Measurements from ENCODE around the gene GATA3.

Gene GATA3

DNA sequence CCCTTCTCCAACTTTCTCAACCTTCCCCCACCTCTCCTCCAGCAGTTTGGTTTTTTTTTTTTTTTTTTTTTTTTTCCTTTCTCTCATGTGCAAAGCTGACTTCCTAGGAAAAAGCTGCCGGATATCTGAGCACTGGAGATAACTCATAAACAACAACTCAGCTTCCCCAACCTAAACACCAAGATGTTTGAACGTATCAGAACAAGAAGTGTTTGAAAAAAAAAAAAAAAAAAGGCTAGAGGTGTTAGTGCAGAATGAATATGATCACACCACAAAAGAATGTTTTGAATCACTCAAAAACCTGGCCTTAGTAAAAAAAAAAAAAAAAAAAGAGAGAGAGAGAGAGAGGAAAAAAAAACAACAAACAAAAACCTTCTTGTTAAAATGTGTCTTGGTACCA, 11.2 kb downstream of the GATA3 start:
- no peak for DNase-seq

DNA sequence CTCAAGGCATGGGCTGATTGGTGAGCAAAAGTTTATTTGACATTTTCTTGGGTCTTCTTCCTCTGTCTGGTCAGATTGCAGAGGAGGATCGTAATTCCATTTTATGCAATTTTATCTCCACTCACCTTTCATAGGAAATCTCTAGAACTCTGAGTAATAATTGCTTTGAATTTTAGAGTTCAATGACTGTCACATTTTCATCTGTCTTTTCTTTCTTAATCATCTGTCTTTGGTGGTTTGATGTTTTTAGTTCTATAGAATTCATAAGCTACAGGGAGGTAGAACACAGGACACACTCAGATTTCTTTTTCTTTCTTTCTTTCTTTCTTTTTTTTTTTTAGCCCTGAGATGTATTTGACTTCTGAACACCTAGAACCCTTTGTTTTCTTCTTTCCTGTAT, 11.6 kb downstream of the GATA3 start:
- DNase-seq: no peak

DNA sequence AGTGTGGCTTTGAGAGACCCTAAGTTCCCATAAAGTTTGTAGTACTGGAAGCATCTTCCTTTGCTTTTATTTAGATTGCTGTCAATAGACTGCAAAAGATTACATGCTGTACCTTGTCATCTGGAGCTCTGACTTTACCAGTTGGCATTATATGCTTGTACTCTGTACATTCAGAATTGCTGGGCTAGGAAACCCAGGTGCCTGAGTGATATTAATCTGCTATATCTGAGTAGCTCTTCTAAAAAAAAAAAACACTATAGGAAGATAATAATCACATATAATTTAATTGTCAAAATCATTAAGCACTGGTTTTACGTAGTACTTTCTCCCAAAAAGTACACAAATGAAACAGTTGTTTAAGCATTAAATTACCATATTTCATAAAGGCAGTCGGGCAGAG, 12.3 kb downstream of the GATA3 start:
- DNase-seq: no peak

DNA sequence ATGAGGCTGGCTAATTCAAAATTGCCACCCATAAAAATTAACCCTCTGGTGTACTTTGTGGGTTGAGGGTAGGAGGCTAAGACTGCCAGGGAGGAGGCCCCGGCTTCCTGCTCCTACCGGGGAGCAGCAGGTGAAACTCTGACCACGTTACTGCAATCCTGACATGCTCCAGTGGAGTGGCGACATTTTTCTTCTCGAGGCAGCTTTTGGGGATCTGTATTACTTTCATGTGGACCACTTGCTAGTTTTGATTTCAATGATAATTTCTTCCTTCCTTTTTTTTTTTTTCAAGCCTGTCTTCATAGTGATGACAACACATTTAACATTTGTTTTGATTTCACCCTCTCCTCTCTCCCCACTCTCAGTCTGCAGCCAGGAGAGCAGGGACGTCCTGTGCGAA, 14.6 kb downstream of the GATA3 start:
- DNase-seq: no peak

- peak; percentile 78 for DNase-seq
Measured at GRCh38 chr10:8069627-8070026, 15.1 kb downstream of the GATA3 start.

- no peak for DNase-seq
Measured at GRCh38 chr10:8070440-8070839, 16.0 kb downstream of the GATA3 start.

- DNase-seq: no peak
Measured at GRCh38 chr10:8071006-8071405, 16.5 kb downstream of the GATA3 start.

GRCh38 chr10:8071666-8072065, 17.2 kb downstream of the GATA3 start:
- DNase-seq: no peak

DNA sequence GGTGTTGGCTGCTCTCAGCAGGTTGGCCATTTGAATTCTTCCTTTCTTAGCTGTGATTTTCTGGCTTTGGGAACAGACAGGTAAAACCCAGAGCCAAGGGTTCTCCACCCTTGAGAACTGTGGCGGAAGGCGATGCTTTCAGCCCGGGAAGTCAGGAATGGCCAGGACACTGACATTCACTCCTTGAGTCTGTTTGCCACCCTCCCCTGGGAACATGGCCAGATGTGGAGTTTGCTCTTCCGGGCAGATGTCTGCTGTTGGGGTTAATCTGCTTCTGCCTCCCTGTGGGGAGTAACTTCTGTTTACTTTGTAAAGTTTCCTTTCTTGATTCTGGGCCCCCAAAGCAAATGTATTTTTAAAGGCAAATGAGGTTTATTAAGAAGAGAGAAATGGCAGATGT, 17.7 kb downstream of the GATA3 start:
- no peak for DNase-seq

- no peak for DNase-seq
Measured at GRCh38 chr10:8073691-8074416, 19.4 kb downstream of the GATA3 start.

GRCh38 chr10:8074881-8075280, 20.4 kb downstream of the GATA3 start:
- DNase-seq: no peak

DNA sequence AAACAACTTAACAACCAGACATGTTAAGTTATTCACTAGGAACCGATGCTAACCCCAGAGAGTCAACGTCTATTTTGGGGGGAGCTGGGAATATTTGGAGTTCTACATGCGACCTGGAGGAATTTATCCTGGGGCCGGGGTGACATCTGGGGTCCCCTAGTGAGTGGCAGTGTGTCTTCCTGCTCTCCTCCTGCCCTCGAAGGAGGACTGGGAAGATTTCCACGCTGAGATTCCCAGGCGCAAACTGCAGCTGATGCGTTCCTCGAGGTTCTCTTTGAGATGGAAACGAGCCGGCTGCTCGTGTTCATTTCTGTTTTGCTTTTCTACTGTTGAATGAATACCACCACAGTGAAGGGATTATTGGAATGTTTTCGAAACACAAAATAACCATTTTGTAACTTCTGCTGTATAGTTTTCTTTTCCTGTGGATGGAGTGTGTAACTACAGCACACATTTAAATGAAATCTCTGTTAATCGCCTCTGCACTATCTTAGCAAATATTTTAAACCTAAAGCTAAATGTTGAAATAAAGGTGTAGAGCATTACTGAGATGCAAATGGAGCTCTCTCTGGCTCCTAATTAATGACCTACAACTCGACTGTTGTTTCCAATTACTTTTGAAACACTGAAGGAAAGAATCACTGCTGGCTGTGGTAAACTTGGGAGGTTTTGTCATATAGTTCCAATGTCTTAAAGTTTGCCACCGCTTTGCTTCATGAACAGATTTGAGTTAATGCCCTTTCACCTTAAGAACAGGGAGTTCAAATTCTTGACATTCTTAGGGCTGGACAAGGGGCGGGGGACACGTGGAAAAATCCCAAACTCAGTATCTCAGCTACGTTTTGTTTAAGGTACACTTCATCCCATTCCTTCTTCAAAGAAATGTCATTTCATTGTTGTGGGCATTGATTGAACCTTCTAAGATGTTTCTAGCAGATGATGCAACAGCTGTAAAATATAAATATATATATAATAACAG, 21.1 kb downstream of the GATA3 start:
- no peak for DNase-seq

- no peak for DNase-seq
Measured at GRCh38 chr10:8076933-8077332, 22.4 kb downstream of the GATA3 start.

DNA sequence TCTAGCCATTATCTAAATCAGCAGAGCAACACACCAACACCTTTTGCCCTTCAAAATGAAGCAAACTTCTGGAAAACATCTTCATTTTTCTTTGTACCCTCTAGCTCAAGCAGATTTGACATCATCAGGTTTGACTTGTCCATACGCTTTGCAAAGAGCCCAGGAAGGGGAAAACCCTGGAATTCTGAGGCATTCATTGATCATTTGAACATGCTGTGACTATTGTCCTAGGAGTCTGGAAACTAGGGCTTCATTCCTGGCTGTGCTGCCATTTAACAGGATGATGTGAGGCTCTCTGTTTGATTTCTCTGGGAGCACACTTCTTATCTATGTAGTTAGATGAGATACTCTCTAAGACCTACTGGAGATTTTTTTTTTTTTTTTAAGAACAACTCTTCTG, 23.5 kb downstream of the GATA3 start:
- no peak for DNase-seq

DNA sequence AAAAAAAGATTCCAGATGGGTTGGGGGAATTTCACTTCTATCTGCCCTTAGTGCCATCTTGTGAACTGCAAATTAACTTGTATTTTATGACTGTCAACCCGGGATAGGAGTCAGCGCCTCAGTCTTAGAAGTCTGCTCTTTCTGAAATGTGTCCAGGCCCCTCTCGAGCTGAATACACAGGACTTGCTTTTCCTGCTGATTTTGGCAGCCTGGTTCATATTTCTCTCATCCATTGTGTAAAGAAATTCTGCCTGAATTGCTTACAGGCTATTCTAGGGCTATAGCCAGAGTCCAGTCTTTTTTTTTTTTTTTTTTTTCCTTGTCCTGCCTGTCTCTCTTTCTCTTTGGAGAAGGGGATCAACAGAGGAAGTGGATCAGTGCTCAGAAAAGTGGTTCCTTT, 24.6 kb downstream of the GATA3 start:
- DNase-seq: no peak

GRCh38 chr10:8084799-8085198, 30.3 kb downstream of the GATA3 start:
- DNase-seq: no peak

GRCh38 chr10:8085251-8085650, 30.8 kb downstream of the GATA3 start:
- no peak for DNase-seq

GRCh38 chr10:8086315-8086714, 31.8 kb downstream of the GATA3 start:
- DNase-seq: no peak

GRCh38 chr10:8088504-8088903, 34.0 kb downstream of the GATA3 start:
- DNase-seq: no peak

DNA sequence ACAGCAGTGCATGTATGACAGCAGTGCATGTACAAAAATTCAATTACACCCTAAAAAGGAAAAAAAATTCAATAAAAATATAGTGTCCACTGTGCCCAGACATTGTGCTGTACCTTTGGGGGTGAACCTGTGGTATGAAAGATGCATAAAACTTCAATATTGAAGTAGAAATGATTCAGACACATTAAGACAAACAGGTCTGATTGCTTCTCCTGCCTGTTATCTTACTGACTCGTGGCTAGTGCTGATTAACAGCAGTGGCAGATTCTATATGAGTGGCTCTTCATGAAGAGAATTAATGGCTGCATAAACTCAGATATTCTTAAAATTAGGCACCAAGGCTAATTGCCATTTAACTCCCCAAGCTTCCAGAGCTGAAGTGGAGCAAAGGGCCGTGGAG, 37.9 kb downstream of the GATA3 start:
- DNase-seq: no peak

- no peak for DNase-seq
Measured at GRCh38 chr10:8095959-8096358, 41.5 kb downstream of the GATA3 start.

DNA sequence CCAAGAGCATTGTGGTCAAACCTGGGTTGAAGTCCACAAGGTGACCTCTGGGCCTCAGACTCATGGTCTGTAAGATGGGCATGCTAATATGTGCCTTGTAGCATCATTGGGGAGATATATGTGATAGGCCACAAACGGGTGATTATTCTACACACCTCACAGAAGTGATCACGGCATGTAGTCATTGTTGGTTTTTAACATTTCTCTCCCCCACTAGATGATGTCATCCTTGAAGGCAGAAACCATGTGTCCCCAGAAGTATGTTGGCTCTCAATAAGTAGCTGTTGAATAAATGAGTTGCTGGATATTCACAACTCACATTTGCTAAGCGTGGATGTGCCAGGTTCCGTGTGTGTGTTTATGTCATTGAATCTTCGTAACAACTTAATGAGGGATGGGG, 42.4 kb downstream of the GATA3 start:
- no peak for DNase-seq

DNA sequence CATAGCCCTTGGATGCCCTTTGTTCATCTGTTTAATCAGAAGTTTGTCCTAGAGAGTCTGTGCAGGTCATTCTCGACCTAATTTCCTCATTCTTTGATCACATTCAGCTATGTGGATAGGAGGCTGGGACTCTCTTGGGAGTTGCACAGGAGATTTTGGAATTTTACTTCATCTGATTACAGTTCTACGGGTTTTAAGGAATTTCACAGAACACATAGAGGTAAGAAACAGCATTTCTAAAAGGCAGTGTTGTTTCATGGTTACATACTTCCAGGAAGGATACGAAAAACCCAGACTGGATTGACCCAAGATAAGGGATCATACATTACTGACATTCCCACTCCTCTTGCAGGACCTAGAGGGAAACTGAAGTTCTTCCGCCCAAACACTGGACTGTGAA, 45.9 kb downstream of the GATA3 start:
- no peak for DNase-seq
